ENCODE measurements around the gene LPP. TPM values are rescaled to one million over a fixed set of nuclear protein-coding genes. Genes with fewer than 3 reads are reported as not detected.

The LPP gene
- total and polyA plus RNA-seq, 2 of the 13 experiments (the other 11 are each of a cell fraction or from before 2014, with no cell fraction given), result 19.2 to 29.9 TPM

GRCh38 chr3:188518835-188519452, 365.0 kb downstream of the LPP start (continued):
- TF ChIP-seq ZNF407 (CRISPR knock-in tag; IDR thresholded peaks at IDR 0.05; ENCODE audit: not compliant biosample characterization), result no peak
- no peak for TF ChIP-seq EZH2 (conservative IDR thresholded peaks at IDR 0.05; ENCODE audit: low read depth, low read length)
- no peak for TF ChIP-seq HNRNPH1 (optimal IDR thresholded peaks at IDR 0.05; ENCODE audit: low read depth, low read length)
- TF ChIP-seq SRSF9 (IDR thresholded peaks at IDR 0.05; ENCODE audit: borderline replicate concordance, insufficient read depth, low read depth, low read length, poor library complexity, severe bottlenecking), result no peak
- no peak; the same call in 1 of the 2 replicates for TF ChIP-seq ZNF652 (CRISPR knock-in tag; IDR thresholded peaks at IDR 0.05; ENCODE audit: borderline replicate concordance, low read depth)
- TF ChIP-seq RFX1 (IDR thresholded peaks at IDR 0.05), result no peak
- no peak for TF ChIP-seq AGO2 (optimal IDR thresholded peaks at IDR 0.05; ENCODE audit: low read depth, low read length)
- no peak for TF ChIP-seq HNF1B (CRISPR knock-in tag; IDR thresholded peaks at IDR 0.05)
- no peak for TF ChIP-seq ZNF646 (CRISPR knock-in tag; IDR thresholded peaks at IDR 0.05)
- no peak for TF ChIP-seq SALL2 (CRISPR knock-in tag; IDR thresholded peaks at IDR 0.05)
